Measurements from ENCODE around the gene INS. TPM values are rescaled to one million over a fixed set of nuclear protein-coding genes. Genes with fewer than 3 reads are reported as not detected.
A peak's percentile ranks its signal among the peaks of the same experiment; 100 is the strongest.

Gene INS
- total and polyA plus RNA-seq, 2 of the 13 experiments (the other 11 are each of a cell fraction or from before 2014, with no cell fraction given) = not detected

GRCh38 chr11:2173761-2174160 is 12.8 kb upstream of the INS start (continued):
- TF ChIP-seq IKZF5 (CRISPR knock-in tag; IDR thresholded peaks at IDR 0.05) = no peak

GRCh38 chr11:2173150-2173693 is 12.2 kb upstream of the INS start:
- in situ Hi-C loops (cut with HindIII; ENCODE audit: extremely low pct_ligation_motif_present, low pct_unique_long_range_greater_than_20kb) = no loop called here
- no peak overlapping the region for H3K4me2 ChIP-seq (ENCODE audit: low read depth, low read length)
- ATAC-seq = 0 out of 3 replicates have a peak, but pooled peaks have one; percentile 9

More at GRCh38 chr11:2173150-2173693, 12.2 kb upstream of the INS start:
- Histone ChIP-seq H3K4me1 (ENCODE audit: insufficient read depth, low read length) (0 out of 2 replicates have a peak, but pooled peaks cover 10% of the 10 kb centered on the region), H3K79me2 (ENCODE audit: insufficient read depth, low read length) (no peaks in the 10 kb centered on the region), H3K27ac (ENCODE audit: extremely low read length, insufficient read depth, low read length) (no peak overlapping the region), H3K9ac (ENCODE audit: insufficient read depth, low read depth, low read length) (no peak overlapping the region), H2AFZ (ENCODE audit: low read length) (no peak overlapping the region), H3K36me3 (replicated peaks in 1 of 2; ENCODE audit: control insufficient read depth in 1 of 2, insufficient read depth in 2 of 2, low read length in 2 of 2) (no peaks in the 10 kb centered on the region), H3K27me3 (ENCODE audit: control insufficient read depth in 1 of 2, insufficient read depth in 2 of 2, low read length in 2 of 2) (peaks cover 35 to 71% of the 10 kb centered on the region in 2 experiments; a peak in 4 of 5 replicates), H4K20me1 (ENCODE audit: insufficient read depth, low read length) (no peaks in the 10 kb centered on the region), H3K9me3 (ENCODE audit: low read length) (no peaks in the 10 kb centered on the region), H3K4me3 (replicated peaks in 1 of 3; ENCODE audit: insufficient read depth in 1 of 3, low read depth in 2 of 3, low read length in 3 of 3) (no peak overlapping the region)
- TF ChIP-seq CTCF (CRISPR knock-in tag; IDR thresholded peaks at IDR 0.05) = peak; percentile 40
- TF ChIP-seq STAG1 (CRISPR knock-in tag; IDR thresholded peaks at IDR 0.05) = 0 out of 2 replicates have a peak, but pooled peaks have one; percentile 15
- TF ChIP-seq ZNF33A (CRISPR knock-in tag; IDR thresholded peaks at IDR 0.05; ENCODE audit: borderline replicate concordance) = no peak
- 16% methylated on average over 12 of the region's 16 CpGs for WGBS (ENCODE audit: low lambda C conversion rate)
- BruUV-seq (replicated peaks) = no TSS peak
- intact Hi-C loops (cut with micrococcal nuclease; ENCODE audit: unreplicated experiment) = no loop called here
- CTCF ChIA-PET (ENCODE audit: low intra/inter-chr PET ratio, low total read pairs) = no interaction called here
- POLR2A ChIA-PET = no interaction called here
- DNase-seq (ENCODE audit: low spot score) = no peak
- no peak for FAIRE-seq

Data from HepG2 (cell line).